Stomach smooth muscle (tissue), 2 donors: Measurements from ENCODE around the gene ZNF205.
"Not testable (repeated sequence)": the region's sequence is repeated elsewhere in the genome, so short reads cannot be mapped to it uniquely, and the experiment has no call there.

Experiments
- H3K27ac ChIP-seq: one replicate; pipeline ENCODE4 v1.7.0; 2013; ENCODE audit warnings: mild to moderate bottlenecking, low read length, inconsistent platforms
- H3K27me3 ChIP-seq, 2 donors: one replicate each; pipeline ENCODE4 v1.7.0; 2013; ENCODE audit warnings: low read length in 2 of 2; ENCODE audit not compliant: insufficient read depth in 2 of 2, control insufficient read depth in 1 of 2
- H3K36me3 ChIP-seq, 2 donors: one replicate each; pipeline ENCODE4 v1.7.0; 2013; ENCODE audit warnings: low read length in 2 of 2; ENCODE audit not compliant: control insufficient read depth in 2 of 2, insufficient read depth in 2 of 2
- H3K4me1 ChIP-seq: one replicate; pipeline ENCODE4 v1.7.0; 2013; ENCODE audit warnings: low read length; ENCODE audit not compliant: control insufficient read depth, insufficient read depth
- H3K4me3 ChIP-seq, 2 donors: one replicate each; pipeline ENCODE4 v1.7.0; 2013; ENCODE audit warnings: low read length in 2 of 2
- H3K9ac ChIP-seq, 2 donors: one replicate each; pipeline ENCODE4 v1.7.0; 2013; ENCODE audit warnings: low read length in 2 of 2, mild to moderate bottlenecking in 1 of 2
- H3K9me3 ChIP-seq, 2 donors: one replicate each; pipeline ENCODE4 v1.7.0; 2013; ENCODE audit warnings: low read length in 2 of 2; ENCODE audit not compliant: control insufficient read depth in 2 of 2
- donor health status: healthy.
- donor health status: Pancreatic carcinoma.

The ZNF205 gene

GRCh38 chr16:3138342-3138741 is 26.0 kb downstream of the ZNF205 start:
- H3K27me3 ChIP-seq, result no peaks in the 10 kb centered on the region
- no peak overlapping the region for H3K4me3 ChIP-seq
- H3K9me3 ChIP-seq, result no peaks in the 10 kb centered on the region
- H3K9ac ChIP-seq, result no peak overlapping the region
- H3K36me3 ChIP-seq, result peaks cover 20 to 25% of the 10 kb centered on the region in 2 donors
- peaks cover 18% of the 10 kb centered on the region for H3K4me1 ChIP-seq
- no peak overlapping the region for H3K27ac ChIP-seq

DNA sequence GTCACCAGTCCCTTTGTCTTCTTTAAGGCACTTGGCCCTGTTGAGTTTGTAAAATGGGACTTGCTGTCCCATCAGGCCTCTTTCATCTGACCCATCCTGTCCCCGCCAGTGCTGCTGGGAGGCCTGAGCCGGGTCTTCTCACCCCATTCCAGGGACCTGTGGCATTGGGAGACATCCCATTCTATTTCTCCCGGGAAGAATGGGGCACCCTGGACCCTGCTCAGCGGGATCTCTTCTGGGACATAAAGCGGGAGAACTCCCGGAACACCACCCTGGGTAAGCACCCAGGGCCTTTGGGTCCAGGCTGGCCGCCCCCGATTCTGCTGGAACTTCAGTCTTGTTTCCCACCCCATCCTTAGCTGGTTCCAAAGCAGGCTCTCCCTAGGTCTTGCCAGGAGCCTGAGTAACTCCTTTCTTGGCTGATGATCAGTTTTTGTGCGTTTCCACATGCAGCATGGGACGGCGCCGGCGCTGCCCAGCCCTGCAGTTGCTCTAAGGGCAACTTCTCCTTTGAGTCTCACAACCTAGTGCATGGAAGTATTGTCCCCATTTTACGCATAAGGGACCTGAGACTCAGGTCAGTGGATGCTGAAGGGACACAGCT is 26.5 kb downstream of the ZNF205 start:
- Histone ChIP-seq H3K4me1 (peaks cover 15% of the 10 kb centered on the region), H3K27ac (no peak overlapping the region), H3K9me3 (no peaks in the 10 kb centered on the region), H3K27me3 (no peaks in the 10 kb centered on the region), H3K4me3 (no peak overlapping the region), H3K9ac (no peak overlapping the region), H3K36me3 (peaks cover 20 to 25% of the 10 kb centered on the region in 2 donors)

- peaks cover 20 to 25% of the 10 kb centered on the region in 2 donors for H3K36me3 ChIP-seq
- not testable (repeated sequence) for H3K4me3 ChIP-seq
These were observed 27.2 kb downstream of the ZNF205 start for GRCh38 chr16:3139561-3139960.

GRCh38 chr16:3140603-3141427 is 28.4 kb downstream of the ZNF205 start:
- Histone ChIP-seq H3K9ac (no peak overlapping the region), H3K36me3 (peaks cover 20 to 25% of the 10 kb centered on the region in 2 donors), H3K4me3 (no peak overlapping the region)

More at GRCh38 chr16:3139561-3139960, 27.2 kb downstream of the ZNF205 start:
- H3K4me1 ChIP-seq, result peaks cover 12% of the 10 kb centered on the region
- not testable (repeated sequence) for H3K9me3 ChIP-seq, H3K27ac ChIP-seq, H3K9ac ChIP-seq, H3K27me3 ChIP-seq

DNA sequence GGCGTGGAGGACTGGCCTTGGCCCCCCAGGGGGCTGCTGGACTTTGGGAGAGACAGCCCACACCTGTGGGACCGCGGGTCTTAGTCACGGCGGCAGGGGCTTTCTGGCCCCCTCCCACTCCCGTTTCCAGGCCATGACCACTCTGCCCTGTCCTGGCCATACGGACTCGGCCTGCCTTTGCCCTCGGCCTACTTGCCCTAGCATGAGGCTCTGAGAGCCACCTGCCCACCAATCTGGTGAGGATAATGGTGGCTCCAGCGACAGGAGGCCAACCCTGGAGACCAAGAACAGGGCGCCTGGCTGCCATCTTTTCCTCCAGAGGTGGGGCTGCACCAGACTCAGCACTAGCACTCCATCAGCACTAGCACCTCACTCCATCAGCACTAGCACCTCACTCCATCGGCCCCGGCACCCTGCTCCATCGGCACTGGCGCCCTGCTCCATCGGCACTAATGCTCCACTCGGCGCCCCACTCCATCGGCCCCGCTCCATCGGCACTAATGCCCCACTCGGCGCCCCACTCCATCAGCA is 29.5 kb downstream of the ZNF205 start:
- Histone ChIP-seq H3K9ac (no peak overlapping the region), H3K9me3 (no peaks in the 10 kb centered on the region), H3K4me1 (peaks cover 4% of the 10 kb centered on the region), H3K36me3 (peaks cover 20 to 25% of the 10 kb centered on the region in 2 donors), H3K27me3 (no peaks in the 10 kb centered on the region), H3K27ac (no peak overlapping the region), H3K4me3 (no peak overlapping the region)

More at GRCh38 chr16:3140603-3141427, 28.4 kb downstream of the ZNF205 start:
- Histone ChIP-seq H3K4me1 (peaks cover 9% of the 10 kb centered on the region), H3K27ac (no peak overlapping the region), H3K27me3 (no peaks in the 10 kb centered on the region), H3K9me3 (no peaks in the 10 kb centered on the region)

DNA sequence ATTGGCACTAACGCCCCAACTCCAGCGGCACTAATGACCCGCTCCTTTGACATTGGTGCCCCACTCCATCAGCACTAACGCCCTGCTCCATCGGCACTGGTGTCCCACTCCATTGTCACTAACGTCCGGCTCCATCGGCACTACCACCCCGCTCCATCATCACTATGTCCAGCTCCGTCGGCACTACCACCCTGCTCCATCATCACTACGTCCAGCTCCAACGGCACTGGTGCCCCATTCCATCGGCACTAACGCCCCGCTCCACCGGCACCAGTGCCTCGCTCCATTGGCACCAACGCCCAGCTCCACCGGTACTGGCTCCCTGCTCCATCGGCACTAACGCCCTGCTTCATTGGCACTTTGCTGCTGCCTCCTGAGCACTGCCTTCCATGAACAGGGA is 29.9 kb downstream of the ZNF205 start:
- Histone ChIP-seq H3K4me1 (peaks cover 2% of the 10 kb centered on the region), H3K4me3 (no peak overlapping the region), H3K36me3 (peaks cover 20 to 25% of the 10 kb centered on the region in 2 donors), H3K27me3 (no peaks in the 10 kb centered on the region), H3K9me3 (no peaks in the 10 kb centered on the region), H3K27ac (no peak overlapping the region), H3K9ac (no peak overlapping the region)

- Histone ChIP-seq H3K9ac (no peak overlapping the region), H3K27ac (no peak overlapping the region), H3K4me1 (no peaks in the 10 kb centered on the region), H3K27me3 (no peaks in the 10 kb centered on the region), H3K36me3 (peaks cover 20 to 22% of the 10 kb centered on the region in 2 donors), H3K9me3 (no peaks in the 10 kb centered on the region), H3K4me3 (no peak overlapping the region)
These were observed 30.4 kb downstream of the ZNF205 start for GRCh38 chr16:3142770-3143169.

- Histone ChIP-seq H3K4me3 (no peak overlapping the region), H3K4me1 (no peaks in the 10 kb centered on the region), H3K36me3 (peaks cover 20% of the 10 kb centered on the region in 2 donors), H3K27ac (no peak overlapping the region), H3K9ac (no peak overlapping the region), H3K27me3 (no peaks in the 10 kb centered on the region), H3K9me3 (no peaks in the 10 kb centered on the region)
These were observed 30.8 kb downstream of the ZNF205 start for GRCh38 chr16:3143189-3143588.

- Histone ChIP-seq H3K27ac (no peak overlapping the region), H3K27me3 (no peaks in the 10 kb centered on the region), H3K9ac (no peak overlapping the region), H3K9me3 (no peaks in the 10 kb centered on the region), H3K36me3 (peaks cover 15 to 20% of the 10 kb centered on the region in 2 donors), H3K4me3 (no peak overlapping the region), H3K4me1 (no peaks in the 10 kb centered on the region)
These were observed 31.4 kb downstream of the ZNF205 start for GRCh38 chr16:3143598-3144320.

- no peak overlapping the region for H3K4me3 ChIP-seq
- no peak overlapping the region for H3K9ac ChIP-seq
- H3K27ac ChIP-seq, result no peak overlapping the region
These were observed 32.1 kb downstream of the ZNF205 start for GRCh38 chr16:3144321-3144983.

More at GRCh38 chr16:3144321-3144983, 32.1 kb downstream of the ZNF205 start:
- no peaks in the 10 kb centered on the region for H3K9me3 ChIP-seq
- no peaks in the 10 kb centered on the region for H3K27me3 ChIP-seq
- H3K4me1 ChIP-seq, result peaks cover 5% of the 10 kb centered on the region
- peaks cover 8 to 16% of the 10 kb centered on the region in 2 donors for H3K36me3 ChIP-seq
